ENCODE measurements around the gene RHOB.

The RHOB gene

GRCh38 chr2:20419007-20419576 lies 27.8 kb upstream of the RHOB start:
- H3K9ac ChIP-seq (ENCODE audit: insufficient read length), result no peak overlapping the region
- no peaks in the 10 kb centered on the region for H3K9me3 ChIP-seq (ENCODE audit: low read depth, low read length)
- no peak overlapping the region for H3K4me3 ChIP-seq
- no peak for DNase-seq (ENCODE audit: low read depth, low spot score)
- H3K36me3 ChIP-seq (ENCODE audit: insufficient read depth, low read length), result no peaks in the 10 kb centered on the region
- H3K27ac ChIP-seq, result no peak overlapping the region
- TF ChIP-seq POLR2AphosphoS5 (IDR thresholded peaks at IDR 0.05; ENCODE audit: borderline replicate concordance, low read depth, low read length), result no peak
- no peak for TF ChIP-seq FOXP2 (optimal IDR thresholded peaks at IDR 0.05; ENCODE audit: control extremely low read depth, extremely low read length, insufficient read depth)
- no peak for TF ChIP-seq EZH2 (IDR thresholded peaks at IDR 0.05)

- H3K9ac ChIP-seq (ENCODE audit: insufficient read length), result no peak overlapping the region
- no peak overlapping the region for H3K27ac ChIP-seq
- H3K9me3 ChIP-seq (ENCODE audit: low read depth, low read length), result no peaks in the 10 kb centered on the region
- no peak overlapping the region for H3K4me3 ChIP-seq
- DNase-seq (ENCODE audit: low read depth, low spot score), result no peak
- H3K36me3 ChIP-seq (ENCODE audit: insufficient read depth, low read length), result no peaks in the 10 kb centered on the region
- TF ChIP-seq EZH2 (IDR thresholded peaks at IDR 0.05) (no peak), FOXP2 (optimal IDR thresholded peaks at IDR 0.05; ENCODE audit: control extremely low read depth, extremely low read length, insufficient read depth) (no peak), POLR2AphosphoS5 (IDR thresholded peaks at IDR 0.05; ENCODE audit: borderline replicate concordance, low read depth, low read length) (no peak)
These were observed 27.1 kb upstream of the RHOB start for GRCh38 chr2:20419752-20420151.

GRCh38 chr2:20421336-20421987 lies 25.4 kb upstream of the RHOB start:
- no peak for DNase-seq (ENCODE audit: low read depth, low spot score)
- H3K9ac ChIP-seq (ENCODE audit: insufficient read length), result no peak overlapping the region
- H3K9me3 ChIP-seq (ENCODE audit: low read depth, low read length), result no peaks in the 10 kb centered on the region
- no peak overlapping the region for H3K27ac ChIP-seq
- no peak overlapping the region for H3K4me3 ChIP-seq
- no peaks in the 10 kb centered on the region for H3K36me3 ChIP-seq (ENCODE audit: insufficient read depth, low read length)
- no peak for TF ChIP-seq EZH2 (IDR thresholded peaks at IDR 0.05)
- TF ChIP-seq POLR2AphosphoS5 (IDR thresholded peaks at IDR 0.05; ENCODE audit: borderline replicate concordance, low read depth, low read length), result no peak
- no peak for TF ChIP-seq FOXP2 (optimal IDR thresholded peaks at IDR 0.05; ENCODE audit: control extremely low read depth, extremely low read length, insufficient read depth)

GRCh38 chr2:20421988-20422370 lies 24.9 kb upstream of the RHOB start:
- Histone ChIP-seq H3K36me3 (ENCODE audit: insufficient read depth, low read length) (no peaks in the 10 kb centered on the region), H3K9me3 (ENCODE audit: low read depth, low read length) (no peaks in the 10 kb centered on the region), H3K9ac (ENCODE audit: insufficient read length) (no peak overlapping the region), H3K27ac (no peak overlapping the region), H3K4me3 (no peak overlapping the region)
- no peak for DNase-seq (ENCODE audit: low read depth, low spot score)
- TF ChIP-seq EZH2 (IDR thresholded peaks at IDR 0.05), result no peak
- TF ChIP-seq FOXP2 (optimal IDR thresholded peaks at IDR 0.05; ENCODE audit: control extremely low read depth, extremely low read length, insufficient read depth), result no peak
- no peak for TF ChIP-seq POLR2AphosphoS5 (IDR thresholded peaks at IDR 0.05; ENCODE audit: borderline replicate concordance, low read depth, low read length)

- H3K4me3 ChIP-seq, result no peak overlapping the region
- no peak for TF ChIP-seq FOXP2 (optimal IDR thresholded peaks at IDR 0.05; ENCODE audit: control extremely low read depth, extremely low read length, insufficient read depth)
- TF ChIP-seq EZH2 (IDR thresholded peaks at IDR 0.05), result no peak
- TF ChIP-seq POLR2AphosphoS5 (IDR thresholded peaks at IDR 0.05; ENCODE audit: borderline replicate concordance, low read depth, low read length), result no peak
- no peak for DNase-seq (ENCODE audit: low read depth, low spot score)
- no peaks in the 10 kb centered on the region for H3K9me3 ChIP-seq (ENCODE audit: low read depth, low read length)
- no peak overlapping the region for H3K9ac ChIP-seq (ENCODE audit: insufficient read length)
- no peaks in the 10 kb centered on the region for H3K36me3 ChIP-seq (ENCODE audit: insufficient read depth, low read length)
- no peak overlapping the region for H3K27ac ChIP-seq
These were observed 24.2 kb upstream of the RHOB start for GRCh38 chr2:20422402-20423271.

- Histone ChIP-seq H3K36me3 (ENCODE audit: insufficient read depth, low read length) (no peaks in the 10 kb centered on the region), H3K9ac (ENCODE audit: insufficient read length) (no peak overlapping the region), H3K27ac (no peak overlapping the region), H3K9me3 (ENCODE audit: low read depth, low read length) (no peaks in the 10 kb centered on the region), H3K4me3 (no peak overlapping the region)
- no peak for DNase-seq (ENCODE audit: low read depth, low spot score)
- TF ChIP-seq EZH2 (IDR thresholded peaks at IDR 0.05) (no peak), FOXP2 (optimal IDR thresholded peaks at IDR 0.05; ENCODE audit: control extremely low read depth, extremely low read length, insufficient read depth) (no peak), POLR2AphosphoS5 (IDR thresholded peaks at IDR 0.05; ENCODE audit: borderline replicate concordance, low read depth, low read length) (no peak)
These were observed 23.5 kb upstream of the RHOB start for GRCh38 chr2:20423359-20423758.

- no peaks in the 10 kb centered on the region for H3K9me3 ChIP-seq (ENCODE audit: low read depth, low read length)
These were observed 23.0 kb upstream of the RHOB start for GRCh38 chr2:20423847-20424246.

More at GRCh38 chr2:20423847-20424246, 23.0 kb upstream of the RHOB start:
- Histone ChIP-seq H3K27ac (no peak overlapping the region), H3K4me3 (no peak overlapping the region), H3K36me3 (ENCODE audit: insufficient read depth, low read length) (no peaks in the 10 kb centered on the region), H3K9ac (ENCODE audit: insufficient read length) (no peak overlapping the region)
- no peak for DNase-seq (ENCODE audit: low read depth, low spot score)
- TF ChIP-seq POLR2AphosphoS5 (IDR thresholded peaks at IDR 0.05; ENCODE audit: borderline replicate concordance, low read depth, low read length), result no peak
- no peak for TF ChIP-seq FOXP2 (optimal IDR thresholded peaks at IDR 0.05; ENCODE audit: control extremely low read depth, extremely low read length, insufficient read depth)
- no peak for TF ChIP-seq EZH2 (IDR thresholded peaks at IDR 0.05)

All from SK-N-MC (cell line).